Measurements from ENCODE around the gene HUS1. TPM values are rescaled to one million over a fixed set of nuclear protein-coding genes. Genes with fewer than 3 reads are reported as not detected.

Gene HUS1
- total and polyA plus RNA-seq, 12 donors: 8.3 to 45.1 (median 31.2) TPM

GRCh38 chr7:47965456-47965855 lies 14.0 kb downstream of the HUS1 start:
- no peak overlapping the region for H3K27ac ChIP-seq
- 73 to 95% (median 89%) methylated on average over 1 to 5 of the region's 5 CpGs for WGBS, 4 donors
- TF ChIP-seq CTCF (IDR thresholded peaks at IDR 0.05): no peak
- TF ChIP-seq POLR2A (IDR thresholded peaks at IDR 0.05): no peak
- no peak overlapping the region for H3K4me3 ChIP-seq
- H3K9me3 ChIP-seq (replicated peaks in 1 of 3): no peaks in the 10 kb centered on the region
- no peaks in the 10 kb centered on the region for H3K27me3 ChIP-seq
- no peak for DNase-seq
- intact Hi-C loops (cut with DNase I): no loop called here
- H3K4me1 ChIP-seq (replicated peaks in 1 of 2): peaks cover 0 to 2% of the 10 kb centered on the region in 2 donors
- H3K36me3 ChIP-seq (replicated peaks in 1 of 2): peaks cover 0 to 71% of the 10 kb centered on the region in 2 donors

GRCh38 chr7:47962262-47962661 lies 17.2 kb downstream of the HUS1 start:
- no peak for TF ChIP-seq CTCF (IDR thresholded peaks at IDR 0.05)
- no peak for TF ChIP-seq POLR2A (IDR thresholded peaks at IDR 0.05)
- DNase-seq: no peak
- no peaks in the 10 kb centered on the region for H3K27me3 ChIP-seq
- WGBS, 4 donors: 95 to 100% (median 96%) methylated on average over 3 of the region's 3 CpGs
- H3K4me1 ChIP-seq (replicated peaks in 1 of 2): no peaks in the 10 kb centered on the region
- no peak overlapping the region for H3K4me3 ChIP-seq
- no peaks in the 10 kb centered on the region for H3K9me3 ChIP-seq (replicated peaks in 1 of 3)
- no peak overlapping the region for H3K27ac ChIP-seq
- intact Hi-C loops (cut with DNase I): no loop called here
- H3K36me3 ChIP-seq (replicated peaks in 1 of 2): peaks cover 0 to 62% of the 10 kb centered on the region in 2 donors

GRCh38 chr7:47957156-47957555 lies 22.3 kb downstream of the HUS1 start:
- no peak for DNase-seq
- intact Hi-C loops (cut with DNase I): no loop called here
- no peaks in the 10 kb centered on the region for H3K4me1 ChIP-seq (replicated peaks in 1 of 2)
- H3K4me3 ChIP-seq: no peak overlapping the region
- TF ChIP-seq POLR2A (IDR thresholded peaks at IDR 0.05) (no peak), CTCF (IDR thresholded peaks at IDR 0.05) (no peak)
- peaks cover 0 to 21% of the 10 kb centered on the region in 2 donors for H3K36me3 ChIP-seq (replicated peaks in 1 of 2)
- H3K9me3 ChIP-seq (replicated peaks in 1 of 3): no peaks in the 10 kb centered on the region
- no peaks in the 10 kb centered on the region for H3K27me3 ChIP-seq
- H3K27ac ChIP-seq: no peak overlapping the region
- 70 to 82% (median 80%) methylated on average over 6 of the region's 6 CpGs for WGBS, 4 donors

GRCh38 chr7:47956220-47956619 lies 23.2 kb downstream of the HUS1 start:
- no peaks in the 10 kb centered on the region for H3K9me3 ChIP-seq (replicated peaks in 1 of 3)
- no peaks in the 10 kb centered on the region for H3K27me3 ChIP-seq
- no peak for DNase-seq
- H3K4me1 ChIP-seq (replicated peaks in 1 of 2): no peaks in the 10 kb centered on the region
- WGBS, 4 donors: 85 to 94% (median 89%) methylated on average over 6 of the region's 6 CpGs
- H3K4me3 ChIP-seq: no peak overlapping the region
- intact Hi-C loops (cut with DNase I): no loop called here
- TF ChIP-seq CTCF (IDR thresholded peaks at IDR 0.05): no peak
- TF ChIP-seq POLR2A (IDR thresholded peaks at IDR 0.05): no peak
- H3K36me3 ChIP-seq (replicated peaks in 1 of 2): peaks cover 0 to 13% of the 10 kb centered on the region in 2 donors
- H3K27ac ChIP-seq: no peak overlapping the region

All from adrenal gland (tissue), 12 donors.